GM18502 (cell line): ENCODE data around the gene SBF1.

Source experiments
- ATAC-seq: cut with Tn5 transposase; IDR thresholded peaks from one replicate; pipeline ENCODE4 v1.9.1; 2021; ENCODE audit warnings: mild to moderate bottlenecking; ENCODE audit not compliant: unreplicated experiment, poor library complexity

SBF1 gene

DNA sequence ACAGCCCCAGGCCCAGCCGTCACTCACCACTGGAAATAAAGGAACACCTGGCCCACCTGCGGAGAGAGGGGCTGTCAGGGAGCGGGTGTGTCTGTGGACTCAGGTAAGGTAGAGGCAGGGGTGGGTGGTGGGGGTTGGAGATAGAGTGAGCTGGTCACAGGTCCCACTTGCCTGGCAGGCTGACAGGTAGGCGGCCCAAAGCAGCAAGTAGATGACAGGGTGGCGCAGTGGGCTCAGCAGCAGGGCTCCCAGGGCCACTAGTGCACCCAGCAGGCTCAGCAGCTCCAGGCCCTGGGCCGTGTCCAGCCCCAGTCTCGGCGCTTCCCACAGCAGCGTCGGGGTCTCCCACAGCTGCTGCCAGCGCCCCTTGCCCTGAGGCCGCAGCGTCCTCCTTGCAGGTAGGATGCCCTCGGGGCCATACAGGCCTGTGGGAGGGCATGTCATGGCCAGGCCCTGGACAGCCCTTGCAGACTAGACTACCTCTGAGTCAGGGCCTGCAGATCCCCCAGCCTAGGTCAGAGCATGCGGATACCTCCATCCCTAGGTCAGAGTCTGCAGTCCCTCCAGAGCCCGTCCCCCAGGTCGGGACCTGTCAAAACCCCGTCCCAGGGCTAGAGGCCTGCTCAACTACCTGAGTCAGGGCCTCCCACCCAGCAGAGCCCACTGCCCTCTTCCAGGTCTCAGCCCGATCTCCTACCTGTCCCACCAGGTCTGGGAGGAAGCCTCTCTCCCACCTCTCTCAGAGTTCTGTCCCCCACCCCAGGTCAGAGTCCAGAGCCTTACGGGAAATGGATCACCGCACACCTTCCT is 32.0 kb upstream of the SBF1 start:
- ATAC-seq, result peak; percentile 4

DNA sequence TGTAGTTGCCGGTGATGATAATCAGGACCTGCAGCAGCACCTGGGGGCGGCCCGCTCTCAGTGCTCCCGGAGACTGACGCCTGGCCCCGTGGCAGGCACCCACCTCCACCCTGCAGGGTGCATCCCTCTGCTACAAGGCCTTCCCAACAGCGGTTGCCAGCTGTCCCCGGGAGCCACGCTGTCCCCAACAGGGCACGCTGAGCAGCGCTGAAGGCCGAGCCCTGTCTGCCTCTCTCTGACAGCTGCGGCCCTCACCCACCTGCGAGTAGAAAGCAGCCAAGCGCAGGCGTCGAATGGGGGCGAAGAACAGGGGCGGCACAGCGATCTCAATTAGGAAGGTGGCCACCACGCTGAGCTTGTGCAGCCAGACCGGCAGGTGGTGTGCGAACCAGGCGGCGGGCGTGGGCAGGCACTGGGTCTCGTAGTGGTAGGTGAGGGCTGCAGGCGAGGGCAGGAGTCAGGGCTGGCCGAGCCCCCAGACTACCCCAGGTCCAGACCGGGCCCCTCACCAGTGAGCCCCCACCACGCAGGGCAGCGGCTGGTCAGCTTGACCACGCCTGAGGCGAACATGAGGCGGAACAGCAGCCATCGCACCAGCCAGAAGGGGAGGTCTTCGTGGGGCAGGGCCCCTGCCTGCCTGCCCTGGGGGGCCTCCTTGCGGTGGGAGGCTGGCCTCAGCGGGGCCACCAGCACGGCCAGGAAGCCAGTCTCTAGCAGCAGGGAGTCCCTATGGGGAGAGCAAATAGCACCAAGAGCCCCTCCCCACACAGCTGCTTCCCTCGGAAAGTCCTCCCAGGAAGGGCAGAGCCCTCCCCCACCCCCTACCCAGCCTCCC is 31.2 kb upstream of the SBF1 start:
- no peak for ATAC-seq

DNA sequence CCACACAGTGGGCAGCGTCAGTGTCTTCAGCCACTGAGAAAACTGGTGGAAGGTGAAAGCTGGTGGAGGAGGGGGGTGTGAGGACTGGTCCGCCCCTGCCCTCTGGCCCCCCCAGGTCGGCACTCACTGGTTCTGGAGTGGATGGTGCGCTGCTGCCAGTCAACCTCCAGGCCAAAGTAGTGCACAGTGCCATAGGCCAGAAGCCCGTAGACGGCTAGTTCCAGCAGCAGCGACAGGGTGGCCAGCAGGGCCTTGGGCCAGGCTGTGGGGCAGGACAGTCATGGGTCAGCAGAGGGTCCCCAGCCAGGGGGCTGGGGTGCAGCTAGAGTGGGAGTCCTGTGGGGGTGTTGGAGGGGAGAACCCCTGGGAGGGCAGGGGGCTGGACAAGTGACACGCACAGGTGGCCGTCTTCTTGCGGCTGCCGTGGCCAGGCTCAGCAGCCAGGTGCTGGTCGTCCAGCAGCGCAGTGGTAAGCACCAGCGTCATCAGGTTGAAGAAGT is 30.5 kb upstream of the SBF1 start:
- ATAC-seq, result no peak

DNA sequence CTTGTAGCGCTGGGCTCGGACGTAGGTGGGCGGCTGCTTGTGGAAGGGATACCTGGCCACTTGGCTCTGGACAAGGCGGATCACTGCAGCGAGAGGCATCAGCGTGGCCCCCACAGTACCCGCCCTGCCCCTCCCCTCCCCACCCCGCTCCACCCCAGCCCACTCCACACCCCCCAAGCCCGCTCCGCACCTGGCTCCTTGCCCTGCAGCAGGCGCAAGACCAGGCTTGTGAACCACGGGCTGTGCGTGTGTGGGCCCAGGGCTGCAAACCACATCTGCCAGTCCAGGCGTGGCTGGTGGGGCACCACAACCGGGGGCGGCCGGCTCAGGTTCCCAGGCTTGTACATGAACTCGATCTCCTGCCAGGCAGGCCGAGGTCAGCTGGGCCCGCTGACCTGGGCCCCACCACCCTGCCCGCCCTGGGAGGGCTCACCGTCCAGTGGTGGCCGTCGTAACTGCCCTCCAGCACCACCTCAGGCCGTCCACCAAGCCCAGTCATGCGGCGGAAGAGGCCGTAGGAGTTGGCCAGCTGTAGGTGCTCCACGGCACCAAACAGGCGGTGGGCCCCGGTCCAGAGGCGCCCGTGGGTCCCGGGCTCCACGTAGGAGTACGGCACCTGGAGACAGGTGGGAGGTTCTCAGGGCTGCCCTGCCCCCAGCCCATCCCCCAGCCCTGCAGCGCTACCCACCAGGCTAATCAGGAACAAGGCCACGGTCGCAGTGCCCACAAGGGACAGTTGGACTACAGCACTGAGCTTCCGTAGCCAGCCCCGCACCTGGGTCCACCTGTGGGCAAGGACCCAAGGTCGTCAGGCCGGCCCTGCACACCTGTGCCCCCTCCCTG is 29.8 kb upstream of the SBF1 start:
- no peak for ATAC-seq

DNA sequence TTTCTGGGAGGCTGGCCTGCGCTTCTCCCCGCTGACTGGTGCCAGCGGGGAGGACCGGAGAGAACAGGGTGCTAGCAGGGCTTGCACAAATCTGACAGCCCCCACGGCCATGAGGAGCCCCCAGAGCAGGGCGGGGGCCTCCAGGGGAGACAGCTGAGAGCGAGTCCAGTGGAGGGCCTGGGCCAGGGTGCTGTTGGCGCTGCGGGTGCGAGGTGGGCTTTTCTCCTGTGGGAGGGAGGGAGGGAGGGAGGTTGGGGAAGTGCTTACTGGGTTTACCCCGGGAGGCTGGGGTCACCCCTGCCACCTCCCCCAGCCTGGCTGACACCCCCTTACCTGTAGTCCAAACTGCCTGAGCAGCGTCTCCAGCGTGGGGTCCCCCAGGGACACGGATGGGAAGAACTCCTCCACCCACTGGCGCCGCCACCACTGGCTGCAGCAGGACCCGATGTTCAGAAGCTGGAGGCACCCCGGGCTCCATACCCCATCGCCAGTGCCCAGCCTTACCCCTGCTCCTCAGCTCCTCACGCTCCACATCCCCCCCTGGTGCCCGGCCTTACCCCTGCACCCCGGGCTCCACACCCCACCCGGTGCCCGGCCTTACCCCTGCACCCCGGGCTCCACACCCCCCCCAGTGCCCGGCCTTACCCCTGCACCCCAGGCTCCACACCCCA is 28.8 kb upstream of the SBF1 start:
- no peak for ATAC-seq

DNA sequence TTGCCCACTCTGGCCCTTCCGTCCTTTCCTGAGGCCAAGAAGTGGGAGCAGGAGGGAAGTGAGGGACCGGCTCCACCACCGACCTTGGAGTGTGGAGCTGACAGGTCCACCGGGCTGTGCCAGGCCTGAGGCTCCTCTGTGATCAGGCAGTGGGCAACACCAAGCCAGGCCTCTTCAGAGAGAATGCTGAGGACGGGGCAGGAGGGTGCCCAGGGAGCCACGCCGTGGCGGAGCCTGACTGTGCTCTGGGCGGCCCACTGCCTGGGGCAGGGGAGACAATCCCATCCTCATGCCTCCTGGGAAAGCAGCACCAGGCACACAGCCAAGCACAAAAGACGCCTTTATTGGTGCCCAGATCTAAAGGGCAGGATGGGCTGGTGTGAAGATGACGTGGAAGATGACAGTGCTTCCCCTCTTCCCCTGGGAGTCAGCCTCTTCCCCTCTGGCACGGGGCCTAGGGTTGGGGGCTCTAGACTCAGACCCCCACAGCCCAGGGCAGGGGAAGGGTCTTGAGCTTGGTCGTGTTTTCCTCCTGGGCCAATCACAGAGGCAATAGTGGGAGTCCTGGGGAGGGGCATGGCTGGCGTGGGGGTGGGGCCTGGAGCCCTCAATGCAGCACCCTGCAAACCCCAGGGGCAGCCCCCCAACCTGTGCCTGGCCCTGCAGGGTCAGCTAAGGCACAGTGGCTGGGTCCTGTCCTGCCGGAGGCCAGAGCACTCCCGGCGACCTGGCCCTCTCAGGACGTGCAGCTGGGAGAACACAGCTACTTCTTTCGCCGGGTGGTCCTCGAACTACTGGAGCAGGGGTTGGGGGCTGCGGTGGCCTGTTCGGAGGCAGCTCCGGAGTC is 28.0 kb upstream of the SBF1 start:
- no peak for ATAC-seq

DNA sequence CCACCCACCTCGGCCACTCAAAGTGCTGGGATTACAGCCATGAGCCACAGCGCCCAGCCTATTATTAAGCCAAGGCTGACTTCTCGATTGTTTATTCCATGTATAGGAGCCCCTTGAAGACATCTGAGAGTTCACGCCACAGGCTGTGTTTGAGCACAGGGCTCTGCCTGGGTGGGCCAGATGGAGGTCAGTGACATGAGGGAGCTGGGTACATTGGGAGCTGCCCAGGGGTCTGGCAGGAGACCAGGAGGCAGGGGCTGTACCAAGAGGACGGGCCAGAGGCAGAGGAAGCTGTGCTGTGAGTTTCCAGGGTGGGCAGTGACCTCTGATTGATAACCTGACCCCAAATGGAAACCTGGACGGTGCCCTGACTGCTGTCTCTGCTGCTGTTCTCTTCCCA is 27.3 kb upstream of the SBF1 start:
- no peak for ATAC-seq

DNA sequence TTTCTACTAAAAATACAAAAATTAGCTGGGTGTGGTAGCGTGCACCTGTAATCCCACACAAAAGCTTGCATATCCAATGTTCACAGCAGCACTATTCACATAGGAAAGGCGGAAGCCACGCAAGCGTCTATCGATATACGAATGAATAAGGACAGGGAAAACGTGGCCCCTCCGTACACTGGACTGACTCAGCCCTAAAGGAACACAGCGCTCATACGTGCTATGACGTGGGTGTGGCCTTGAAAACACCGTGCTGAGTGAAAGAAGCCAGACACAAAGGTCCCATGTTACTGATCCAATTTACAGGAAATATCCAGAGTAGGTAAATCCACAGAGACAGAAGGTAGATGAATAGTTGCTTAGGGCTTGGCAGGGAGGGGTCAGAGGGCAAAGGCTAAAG is 25.6 kb upstream of the SBF1 start:
- no peak for ATAC-seq

DNA sequence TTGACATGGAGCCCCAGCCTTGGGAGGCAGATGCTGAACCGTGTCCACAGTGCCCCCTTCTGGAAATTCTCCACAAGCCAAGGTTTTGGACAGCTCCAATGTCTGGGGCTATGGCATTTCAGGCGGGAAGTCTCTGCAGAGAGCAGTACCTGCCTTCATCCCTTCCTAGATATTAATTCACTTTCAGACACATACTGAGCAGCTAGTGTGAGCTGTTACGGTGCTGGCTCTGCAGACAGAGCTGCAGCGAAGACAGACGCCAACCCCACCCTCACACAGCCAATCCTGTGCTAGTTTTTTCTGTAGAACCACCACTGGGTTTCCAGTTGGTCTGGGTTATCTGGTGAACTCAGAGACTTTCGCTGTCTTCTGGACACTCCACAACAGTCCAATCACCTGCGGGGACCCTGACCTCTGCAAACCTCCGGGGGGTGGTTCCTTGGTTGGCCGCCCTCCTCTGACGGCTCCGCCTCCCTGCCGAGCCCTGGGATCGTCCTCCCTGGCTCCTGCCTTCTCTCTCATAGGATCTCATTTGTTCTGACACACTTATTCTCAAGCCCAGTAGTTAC is 23.6 kb upstream of the SBF1 start:
- ATAC-seq, result no peak

DNA sequence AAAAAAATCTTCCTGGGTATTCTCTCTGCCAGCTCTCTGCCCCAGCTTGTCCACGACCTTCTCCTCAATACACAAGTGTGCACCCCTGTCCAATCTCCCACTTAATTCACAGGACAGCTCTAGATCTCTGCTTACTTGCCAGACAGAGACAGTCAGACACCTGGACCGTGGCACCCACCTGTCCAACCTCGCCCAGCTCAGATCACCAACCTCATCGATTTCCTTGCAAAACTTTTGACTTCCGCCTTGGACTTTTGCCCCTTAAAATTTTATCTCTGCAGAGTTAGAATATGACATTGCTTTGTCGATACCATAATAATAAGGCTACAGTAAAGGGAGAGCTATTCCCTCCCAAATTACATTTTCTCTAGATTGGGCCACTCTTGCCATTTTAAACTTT is 22.3 kb upstream of the SBF1 start:
- ATAC-seq, result no peak

DNA sequence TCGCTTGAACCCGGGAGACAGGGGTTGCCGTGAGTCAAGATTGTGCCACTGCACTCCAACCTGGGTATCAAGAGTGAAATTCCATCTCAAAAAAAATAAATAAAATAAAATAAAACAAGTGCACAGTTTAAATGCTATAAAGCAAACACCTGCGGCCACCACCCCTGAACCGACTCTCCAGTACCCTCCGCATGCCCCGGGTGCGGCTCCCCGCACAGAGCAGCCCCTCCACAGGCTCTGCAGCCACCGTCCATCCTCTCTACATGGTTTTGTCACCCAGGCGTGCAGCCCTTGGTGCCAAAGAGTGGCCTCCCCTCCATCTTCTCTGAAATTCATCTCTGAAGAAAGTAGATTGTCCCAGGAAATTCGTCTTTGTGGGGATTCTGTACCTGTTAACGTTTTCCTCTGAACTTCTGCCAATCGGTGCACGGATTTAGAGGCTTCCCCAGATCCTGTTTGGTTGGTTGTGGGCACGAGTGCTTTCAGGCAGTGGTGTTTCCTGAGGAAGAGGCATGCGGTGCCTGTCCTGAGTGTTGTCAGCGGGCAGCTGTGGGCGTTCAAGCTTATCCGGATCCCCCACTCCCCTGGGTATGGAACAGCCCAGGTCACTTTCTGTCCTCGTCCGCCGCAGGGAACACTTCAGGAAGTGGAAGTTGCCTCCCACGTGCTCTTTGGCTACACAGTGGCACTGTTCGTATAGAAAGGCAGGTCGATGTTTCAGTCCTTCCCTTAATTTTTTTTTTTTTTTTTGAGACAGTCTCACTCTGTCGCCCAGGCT is 15.9 kb upstream of the SBF1 start:
- no peak for ATAC-seq

DNA sequence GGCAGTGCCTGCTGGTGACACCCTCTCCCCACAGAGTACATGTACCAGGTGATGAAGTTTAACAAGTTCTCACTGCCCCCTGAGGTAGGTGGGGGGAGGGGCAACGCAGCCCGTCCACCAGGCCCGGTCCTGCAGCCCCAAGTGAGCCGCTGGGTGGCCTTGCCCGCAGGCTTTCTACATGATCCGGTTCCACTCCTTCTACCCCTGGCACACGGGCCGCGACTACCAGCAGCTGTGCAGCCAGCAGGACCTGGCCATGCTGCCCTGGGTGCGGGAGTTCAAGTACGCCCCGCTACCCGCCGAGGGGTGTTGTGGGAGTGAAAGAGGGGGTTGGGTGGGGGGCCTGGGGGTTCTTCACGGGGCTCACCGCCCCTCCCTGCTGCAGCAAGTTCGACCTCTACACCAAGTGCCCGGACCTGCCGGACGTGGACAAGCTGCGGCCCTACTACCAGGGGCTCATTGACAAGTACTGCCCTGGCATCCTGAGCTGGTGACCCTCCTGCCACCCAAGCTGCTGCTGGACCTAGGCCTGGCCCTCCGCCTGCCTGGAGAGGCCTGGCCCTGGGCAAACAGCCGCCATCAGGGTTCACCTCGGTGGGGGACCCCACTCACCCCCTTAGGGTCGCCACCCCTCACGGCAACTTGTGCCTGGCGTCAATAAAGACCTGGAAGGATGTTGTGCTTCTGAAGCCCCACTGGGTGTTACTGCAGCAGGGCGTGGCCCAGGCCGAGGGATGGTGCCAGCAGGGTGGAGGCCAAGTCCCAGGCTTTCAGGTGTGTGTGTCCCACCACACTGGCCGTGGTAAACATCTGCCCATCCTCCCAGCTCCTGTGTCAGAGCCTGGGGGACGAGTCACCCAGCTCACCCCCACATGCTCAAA is 14.8 kb upstream of the SBF1 start:
- no peak for ATAC-seq

DNA sequence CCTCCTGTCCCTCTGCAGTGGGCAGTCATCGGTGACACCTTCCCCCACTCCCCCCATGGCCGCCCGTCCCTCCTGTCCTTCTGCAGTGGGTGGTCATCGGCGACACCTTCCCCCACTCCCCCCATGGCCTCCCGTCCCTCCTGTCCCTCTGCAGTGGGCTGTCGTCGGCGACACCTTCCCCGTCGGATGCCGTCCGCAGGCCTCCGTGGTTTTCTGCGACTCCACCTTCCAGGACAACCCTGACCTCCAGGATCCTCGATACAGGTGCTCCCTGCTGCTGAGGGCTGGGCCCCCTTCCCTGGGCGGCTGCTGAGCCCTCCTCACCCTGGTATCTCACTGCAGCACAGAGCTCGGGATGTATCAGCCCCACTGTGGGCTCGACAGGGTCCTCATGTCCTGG is 14.1 kb upstream of the SBF1 start:
- ATAC-seq, result no peak

DNA sequence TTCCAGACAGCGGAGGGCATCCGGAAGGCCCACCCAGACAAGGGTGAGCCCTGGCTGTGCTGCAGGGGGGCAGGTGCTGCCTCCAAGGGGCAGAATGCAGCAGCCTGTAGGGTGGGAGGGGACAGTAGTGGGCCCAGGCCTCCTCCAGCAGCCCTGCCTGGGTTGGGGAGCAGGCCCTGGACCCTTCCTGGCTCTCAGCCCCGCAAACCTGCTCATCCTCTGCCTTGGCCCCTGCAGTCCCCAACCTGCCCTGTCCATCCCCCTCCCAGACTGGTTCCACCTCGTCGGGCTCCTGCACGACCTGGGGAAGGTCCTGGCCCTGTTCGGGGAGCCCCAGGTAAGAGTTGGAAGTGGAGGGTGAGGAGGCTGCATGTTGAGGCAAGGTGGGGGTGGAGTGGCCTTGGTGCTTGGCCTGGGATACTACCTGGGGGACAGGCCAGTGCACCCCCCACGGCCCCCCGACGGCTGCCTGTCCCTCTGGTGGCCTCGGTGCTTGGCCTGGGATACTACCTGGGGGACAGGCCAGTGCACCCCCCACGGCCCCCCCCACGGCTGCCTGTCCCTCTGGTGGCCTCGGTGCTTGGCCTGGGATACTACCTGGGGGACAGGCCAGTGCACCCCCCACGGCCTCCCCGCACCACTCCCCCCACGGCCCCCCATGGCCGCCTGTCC is 13.3 kb upstream of the SBF1 start:
- no peak for ATAC-seq

DNA sequence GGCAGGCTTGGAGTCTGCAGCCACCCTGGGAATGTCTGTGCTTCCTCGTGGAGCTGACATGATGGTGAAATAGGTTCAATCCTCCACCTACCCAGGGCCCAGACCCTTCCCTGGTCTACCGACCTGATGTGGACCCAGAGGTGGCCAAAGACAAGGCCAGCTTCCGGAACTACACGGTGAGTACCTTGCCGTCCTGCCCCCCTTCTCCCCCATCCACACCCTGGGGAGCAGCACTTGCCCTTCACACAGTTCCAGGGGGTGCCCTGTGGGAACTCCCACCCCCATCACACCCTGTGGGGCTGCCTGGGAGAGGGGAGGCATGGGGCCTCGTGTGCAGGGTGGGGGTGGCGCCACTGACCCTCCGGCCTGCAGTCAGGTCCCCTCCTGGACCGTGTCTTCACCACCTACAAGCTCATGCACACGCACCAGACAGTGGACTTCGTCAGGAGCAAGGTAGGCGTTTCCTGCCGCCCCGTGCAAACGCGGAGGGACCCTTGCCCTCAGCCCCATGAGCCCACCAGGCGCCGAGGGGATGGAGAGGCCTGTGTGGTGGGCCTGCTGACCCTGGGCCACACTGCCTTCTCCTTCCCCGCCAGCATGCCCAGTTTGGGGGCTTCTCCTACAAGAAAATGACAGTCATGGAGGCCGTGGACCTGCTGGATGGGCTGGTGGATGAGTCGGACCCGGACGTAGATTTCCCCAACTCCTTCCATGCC is 12.6 kb upstream of the SBF1 start:
- no peak for ATAC-seq
